ENCODE results near the gene SSR3. TPM values are rescaled to one million over a fixed set of nuclear protein-coding genes. Genes with fewer than 3 reads are reported as not detected.

SSR3 gene
- total and polyA plus RNA-seq, 2 of the 8 experiments (the other 6 are each of a cell fraction or from before 2014, with no cell fraction given) = 92.7 to 208 TPM

GRCh38 chr3:156516961-156517360, 38.0 kb downstream of the SSR3 start:
- Histone ChIP-seq H3K14ac (ENCODE audit: insufficient read length) (no peak overlapping the region), H2BK12ac (ENCODE audit: low read depth, low read length) (no peak overlapping the region), H2BK15ac (ENCODE audit: low read length) (no peak overlapping the region), H2BK20ac (ENCODE audit: low read length) (no peak overlapping the region), H3K4me3 (ENCODE audit: extremely low read depth in 1 of 4, insufficient read depth in 2 of 4, low read depth in 3 of 4, low read length in 4 of 4) (no peak overlapping the region), H3K9me3 (ENCODE audit: insufficient read depth in 2 of 2, low read depth in 1 of 2, low read length in 1 of 2) (no peaks in the 10 kb centered on the region), H3K27ac (ENCODE audit: low read depth, low read length) (no peak overlapping the region), H2BK120ac (replicated peaks; ENCODE audit: low read depth, low read length) (no peak overlapping the region), H2BK5ac (ENCODE audit: low read depth, low read length) (no peak overlapping the region), H4K20me1 (replicated peaks in 1 of 2; ENCODE audit: control insufficient read depth in 1 of 2, insufficient read depth in 2 of 2, low read length in 2 of 2) (no peaks in the 10 kb centered on the region), H3K4ac (replicated peaks; ENCODE audit: insufficient read length, low read depth, low read length) (no peak overlapping the region), H3K23me2 (ENCODE audit: low read depth, low read length) (no peaks in the 10 kb centered on the region), H4K5ac (ENCODE audit: insufficient read length, low read depth, low read length) (no peak overlapping the region), H4K8ac (ENCODE audit: extremely low read depth, insufficient read depth, low read length) (no peak overlapping the region), H3K23ac (ENCODE audit: insufficient read length) (no peak overlapping the region), H3K4me2 (ENCODE audit: insufficient read depth in 1 of 2, low read depth in 2 of 2, low read length in 2 of 2) (no peak overlapping the region), H3K56ac (replicated peaks; ENCODE audit: insufficient read length, low read depth, low read length) (no peak overlapping the region), H3K27me3 (replicated peaks in 1 of 4; ENCODE audit: control insufficient read depth in 3 of 4, extremely low read depth in 1 of 4, insufficient read depth in 3 of 4, low read length in 3 of 4) (no peaks in the 10 kb centered on the region), H3K36me3 (ENCODE audit: control insufficient read depth in 2 of 4, insufficient read depth in 4 of 4, low read length in 3 of 4) (no peaks in the 10 kb centered on the region), H2AK5ac (ENCODE audit: low read depth, low read length) (no peak overlapping the region), H3K9ac (replicated peaks in 1 of 4; ENCODE audit: extremely low read depth in 1 of 4, low read depth in 3 of 4, low read length in 3 of 4) (no peak overlapping the region), H2AFZ (ENCODE audit: low read length) (no peak overlapping the region), H3K79me1 (ENCODE audit: low read depth, low read length) (no peaks in the 10 kb centered on the region; the same call in 1 of the 2 replicates), H3K4me1 (replicated peaks in 1 of 4; ENCODE audit: control insufficient read depth in 3 of 4, insufficient read depth in 4 of 4, low read length in 3 of 4) (peaks cover 0 to 3% (median 0%) of the 10 kb centered on the region in 4 experiments; a peak in 1 of 7 replicates), H4K91ac (replicated peaks; ENCODE audit: insufficient read length, low read length) (no peak overlapping the region), H3K18ac (ENCODE audit: extremely low read depth, low read length) (no peak overlapping the region), H3K79me2 (ENCODE audit: control insufficient read depth in 1 of 2, insufficient read depth in 2 of 2, low read length in 2 of 2) (no peaks in the 10 kb centered on the region)
- no peak for FAIRE-seq
- no peak for DNase-seq (ENCODE audit: low read depth in 1 of 2, low spot score in 2 of 2)
- ChIA-PET POLR2A (ENCODE audit: partially characterized antibody) (interaction anchor here (1.2 kb wide), 1 partner anchor 12 kb away, joined by 3 read pairs; no protein-coding TSS in a partner anchor), CTCF (ENCODE audit: partially characterized antibody) (interaction anchor here (1.1 to 4.0 kb wide), 11 partner anchors 9 to 621 kb away, joined by 3 to 21 read pairs (median 3); no protein-coding TSS in a partner anchor)
- 100% methylated on average over 1 of the region's 1 CpG; no CpG with 5 or more reads in 1 of the 2 experiments for WGBS, 2 experiments (ENCODE audit: extremely low coverage in 1 of 2, insufficient coverage in 1 of 2, insufficient read length in 1 of 2, insufficient replicate concordance in 2 of 2, low coverage in 1 of 2, low lambda C conversion rate in 2 of 2, missing lambda C conversion rate in 1 of 2)
- TF ChIP-seq YY1 (IDR thresholded peaks at IDR 0.05; ENCODE audit: low read depth, low read length) (no peak), CTBP2 (IDR thresholded peaks at IDR 0.05; ENCODE audit: borderline replicate concordance, insufficient read depth, insufficient read length, low read length) (no peak), SIX5 (IDR thresholded peaks at IDR 0.05; ENCODE audit: low read depth, low read length) (no peak), KDM4A (IDR thresholded peaks at IDR 0.05; ENCODE audit: low read depth, low read length, severe bottlenecking) (no peak), BACH1 (IDR thresholded peaks at IDR 0.05; ENCODE audit: low read length) (no peak), SUZ12 (IDR thresholded peaks at IDR 0.05; ENCODE audit: low read length) (no peak), USF2 (IDR thresholded peaks at IDR 0.05; ENCODE audit: low read length) (no peak), SIN3A (conservative IDR thresholded peaks at IDR 0.05 in 1 of 2, IDR thresholded peaks at IDR 0.05 in 1 of 2; ENCODE audit: low read depth in 1 of 2, low read length in 2 of 2) (no peak), CREB1 (IDR thresholded peaks at IDR 0.05) (no peak), JUND (IDR thresholded peaks at IDR 0.05; ENCODE audit: low read length) (no peak)
- TF ChIP-seq, protein P1, sequence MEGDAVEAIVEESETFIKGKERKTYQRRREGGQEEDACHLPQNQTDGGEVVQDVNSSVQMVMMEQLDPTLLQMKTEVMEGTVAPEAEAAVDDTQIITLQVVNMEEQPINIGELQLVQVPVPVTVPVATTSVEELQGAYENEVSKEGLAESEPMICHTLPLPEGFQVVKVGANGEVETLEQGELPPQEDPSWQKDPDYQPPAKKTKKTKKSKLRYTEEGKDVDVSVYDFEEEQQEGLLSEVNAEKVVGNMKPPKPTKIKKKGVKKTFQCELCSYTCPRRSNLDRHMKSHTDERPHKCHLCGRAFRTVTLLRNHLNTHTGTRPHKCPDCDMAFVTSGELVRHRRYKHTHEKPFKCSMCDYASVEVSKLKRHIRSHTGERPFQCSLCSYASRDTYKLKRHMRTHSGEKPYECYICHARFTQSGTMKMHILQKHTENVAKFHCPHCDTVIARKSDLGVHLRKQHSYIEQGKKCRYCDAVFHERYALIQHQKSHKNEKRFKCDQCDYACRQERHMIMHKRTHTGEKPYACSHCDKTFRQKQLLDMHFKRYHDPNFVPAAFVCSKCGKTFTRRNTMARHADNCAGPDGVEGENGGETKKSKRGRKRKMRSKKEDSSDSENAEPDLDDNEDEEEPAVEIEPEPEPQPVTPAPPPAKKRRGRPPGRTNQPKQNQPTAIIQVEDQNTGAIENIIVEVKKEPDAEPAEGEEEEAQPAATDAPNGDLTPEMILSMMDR (IDR thresholded peaks at IDR 0.05; ENCODE audit: control extremely low read depth in 1 of 3, insufficient read depth in 1 of 3, low read depth in 1 of 3, low read length in 3 of 3) = no peak
